GM12878 (cell line): ENCODE data around the gene ABR. TPM values are rescaled to one million over a fixed set of nuclear protein-coding genes. Genes with fewer than 3 reads are reported as not detected.

Source experiments
- BACH1 ChIP-seq: fragments of 450-650 bp; IDR thresholded peaks from 2 replicates; pipeline ENCODE4 v1.6.1; 2017; ENCODE audit warnings: mild to moderate bottlenecking, borderline replicate concordance
- BCL11A ChIP-seq: IDR thresholded peaks from 2 replicates; pipeline ENCODE4 v1.6.1; 2011; ENCODE audit warnings: low read depth, low read length
- DPF2 ChIP-seq: fragments of 450-650 bp; IDR thresholded peaks from 2 replicates; pipeline ENCODE4 v1.6.1; 2017; ENCODE audit warnings: mild to moderate bottlenecking
- ETV6 ChIP-seq, 2 experiments: fragments of 450-650 bp in 1 of 2; IDR thresholded peaks in 1 of 2; conservative IDR thresholded peaks in 1 of 2; 2 replicates each; pipeline ENCODE4 v1.6.1; 2014; ENCODE audit warnings: antibody characterized with exemption in 1 of 2, borderline replicate concordance in 1 of 2, low read depth in 1 of 2, mild to moderate bottlenecking in 1 of 2, moderate library complexity in 1 of 2
- FOXK2 ChIP-seq: fragments of 450-650 bp; IDR thresholded peaks from 2 replicates; pipeline ENCODE4 v1.6.1; 2017; ENCODE audit warnings: mild to moderate bottlenecking, moderate library complexity
- HDGF ChIP-seq: fragments of 450-650 bp; IDR thresholded peaks from 2 replicates; pipeline ENCODE4 v1.6.1; 2016; ENCODE audit warnings: antibody characterized with exemption
- MTA2 ChIP-seq: fragments of 450-650 bp; IDR thresholded peaks from 2 replicates; pipeline ENCODE4 v1.6.1; 2016; ENCODE audit warnings: low read depth, mild to moderate bottlenecking, moderate library complexity
- STAT1 ChIP-seq: fragments of 450-650 bp; conservative IDR thresholded peaks from 2 replicates; pipeline ENCODE4 v1.6.1; 2014; ENCODE audit warnings: antibody characterized with exemption, mild to moderate bottlenecking
- TARDBP ChIP-seq: IDR thresholded peaks from 2 replicates; pipeline ENCODE4 v1.6.1; 2016; ENCODE audit warnings: borderline replicate concordance
- TBL1XR1 ChIP-seq: IDR thresholded peaks from 2 replicates; pipeline ENCODE4 v1.6.1; 2012; ENCODE audit warnings: low read depth, low read length, improper control_type of control experiment
- ZNF384 ChIP-seq: IDR thresholded peaks from 2 replicates; pipeline ENCODE4 v1.6.1; 2012; ENCODE audit warnings: low read depth, mild to moderate bottlenecking, low read length, improper control_type of control experiment, borderline replicate concordance
- ZZZ3 ChIP-seq: IDR thresholded peaks from 2 replicates; pipeline ENCODE4 v1.6.1; 2011; ENCODE audit warnings: low read depth; ENCODE audit not compliant: control insufficient read depth, insufficient read length
- polyA plus RNA-seq, 11 experiments: library from polyadenylated mRNA; depleted of rRNA in 4 of 11; unstranded in 6 of 11; stranded (reverse) in 5 of 11; fragments of >200 nt; fragmentation: Nextera tagmentation in 4 of 11; fragmentation: Illumina TruSeq in 1 of 11; extraction: Ambion mirVana in 4 of 11; extraction: Trizol in 1 of 11; gene quantifications; 1 replicate in 1 of 11; 2 replicates in 10 of 11; pipeline versions ENCODE4 v1.2.1 to v1.2.3, GENCODE V29; 2011 to 2016; ENCODE audit warnings: inconsistent platforms in 2 of 11, missing spikeins in 2 of 11, low read depth in 1 of 11
- total RNA-seq, 4 experiments: library from RNA; depleted of rRNA in 3 of 4; stranded (reverse); fragments of >200 nt in 3 of 4; fragmentation: Illumina TruSeq in 1 of 4; extraction: Trizol in 1 of 4; gene quantifications; 2 replicates each; pipeline versions ENCODE4 v1.2.1 to v1.2.3, GENCODE V29; 2013 to 2021
- TF ChIP-seq, protein P1 (sequence below): IDR thresholded peaks from 2 replicates; pipeline ENCODE4 v1.6.1; 2011; ENCODE audit warnings: borderline replicate concordance, low read depth, mild to moderate bottlenecking, moderate library complexity, low read length; ENCODE audit not compliant: insufficient read depth, poor library complexity, severe bottlenecking
- TF ChIP-seq, protein P2 (sequence below): IDR thresholded peaks from 2 replicates; pipeline ENCODE4 v1.6.1; 2012; ENCODE audit warnings: mild to moderate bottlenecking, low read depth, low read length
- TF ChIP-seq, protein P3 (sequence below): IDR thresholded peaks from 2 replicates; pipeline ENCODE4 v1.6.1; 2011; ENCODE audit warnings: borderline replicate concordance, low read depth, mild to moderate bottlenecking, moderate library complexity, mixed read lengths, low read length; ENCODE audit not compliant: insufficient read depth; ENCODE audit errors: extremely low read length
- TF ChIP-seq, protein P4 (sequence below): IDR thresholded peaks from 2 replicates; pipeline ENCODE4 v1.6.1; 2011; ENCODE audit warnings: low read depth, mild to moderate bottlenecking, low read length, moderate library complexity, borderline replicate concordance; ENCODE audit errors: extremely low read depth
- TF ChIP-seq, protein P5 (sequence below): fragments of 150-350 bp; IDR thresholded peaks from 2 replicates; pipeline ENCODE4 v1.6.1; 2016; ENCODE audit warnings: low read depth, low read length

ABR gene
- total and polyA plus RNA-seq, 10 of the 15 experiments (the other 5 are each of a cell fraction or from before 2014, with no cell fraction given), result 1.4 to 112 (median 30.0) TPM

DNA sequence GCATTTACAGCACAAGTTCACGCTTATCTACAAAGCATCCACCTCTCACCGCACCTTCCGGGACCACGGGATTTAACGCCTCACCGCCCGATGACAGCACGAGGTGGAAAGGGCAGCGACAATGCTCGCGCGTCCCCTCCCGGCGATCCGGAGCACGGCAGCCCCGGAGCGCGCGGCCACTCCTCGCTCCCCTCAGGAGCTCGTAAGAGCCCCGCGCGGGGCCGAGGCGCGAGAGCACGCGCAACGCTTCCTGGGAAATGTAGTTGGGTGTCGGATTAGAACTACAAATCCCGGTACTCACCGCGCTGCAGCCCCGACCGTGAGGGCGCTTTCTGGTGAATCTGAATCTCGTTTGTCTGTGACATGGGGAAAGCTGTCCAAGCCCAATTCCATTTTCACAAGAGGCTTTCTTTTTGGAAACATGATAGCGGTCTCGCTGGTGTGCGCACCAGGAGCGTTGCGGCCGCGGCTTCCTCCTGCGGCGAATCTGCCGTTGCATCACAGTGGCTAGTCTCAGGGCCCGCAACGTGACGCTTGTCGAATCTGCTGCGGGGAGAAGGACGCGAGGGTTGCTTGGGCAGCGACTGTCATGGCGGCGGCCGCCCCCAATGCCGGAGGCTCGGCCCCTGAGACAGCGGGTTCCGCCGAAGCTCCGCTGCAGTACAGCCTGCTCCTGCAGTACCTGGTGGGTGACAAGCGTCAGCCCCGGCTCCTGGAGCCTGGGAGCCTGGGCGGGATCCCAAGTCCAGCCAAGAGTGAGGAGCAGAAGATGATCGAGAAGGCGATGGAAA, 183.0 kb downstream of the ABR start, which contains the start of gene TIMM22 (continued):
- TF ChIP-seq DPF2, result peak; percentile 55; the same call in 1 of the 2 replicates
- no peak for TF ChIP-seq TBL1XR1
- TF ChIP-seq, protein P1, sequence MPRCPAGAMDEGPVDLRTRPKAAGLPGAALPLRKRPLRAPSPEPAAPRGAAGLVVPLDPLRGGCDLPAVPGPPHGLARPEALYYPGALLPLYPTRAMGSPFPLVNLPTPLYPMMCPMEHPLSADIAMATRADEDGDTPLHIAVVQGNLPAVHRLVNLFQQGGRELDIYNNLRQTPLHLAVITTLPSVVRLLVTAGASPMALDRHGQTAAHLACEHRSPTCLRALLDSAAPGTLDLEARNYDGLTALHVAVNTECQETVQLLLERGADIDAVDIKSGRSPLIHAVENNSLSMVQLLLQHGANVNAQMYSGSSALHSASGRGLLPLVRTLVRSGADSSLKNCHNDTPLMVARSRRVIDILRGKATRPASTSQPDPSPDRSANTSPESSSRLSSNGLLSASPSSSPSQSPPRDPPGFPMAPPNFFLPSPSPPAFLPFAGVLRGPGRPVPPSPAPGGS, result peak; percentile 47
- TF ChIP-seq FOXK2, result peak; percentile 77
- TF ChIP-seq MTA2, result no peak
- TF ChIP-seq BACH1, result 0 out of 2 replicates have a peak, but pooled peaks have one; percentile 14
- TF ChIP-seq, protein P2, sequence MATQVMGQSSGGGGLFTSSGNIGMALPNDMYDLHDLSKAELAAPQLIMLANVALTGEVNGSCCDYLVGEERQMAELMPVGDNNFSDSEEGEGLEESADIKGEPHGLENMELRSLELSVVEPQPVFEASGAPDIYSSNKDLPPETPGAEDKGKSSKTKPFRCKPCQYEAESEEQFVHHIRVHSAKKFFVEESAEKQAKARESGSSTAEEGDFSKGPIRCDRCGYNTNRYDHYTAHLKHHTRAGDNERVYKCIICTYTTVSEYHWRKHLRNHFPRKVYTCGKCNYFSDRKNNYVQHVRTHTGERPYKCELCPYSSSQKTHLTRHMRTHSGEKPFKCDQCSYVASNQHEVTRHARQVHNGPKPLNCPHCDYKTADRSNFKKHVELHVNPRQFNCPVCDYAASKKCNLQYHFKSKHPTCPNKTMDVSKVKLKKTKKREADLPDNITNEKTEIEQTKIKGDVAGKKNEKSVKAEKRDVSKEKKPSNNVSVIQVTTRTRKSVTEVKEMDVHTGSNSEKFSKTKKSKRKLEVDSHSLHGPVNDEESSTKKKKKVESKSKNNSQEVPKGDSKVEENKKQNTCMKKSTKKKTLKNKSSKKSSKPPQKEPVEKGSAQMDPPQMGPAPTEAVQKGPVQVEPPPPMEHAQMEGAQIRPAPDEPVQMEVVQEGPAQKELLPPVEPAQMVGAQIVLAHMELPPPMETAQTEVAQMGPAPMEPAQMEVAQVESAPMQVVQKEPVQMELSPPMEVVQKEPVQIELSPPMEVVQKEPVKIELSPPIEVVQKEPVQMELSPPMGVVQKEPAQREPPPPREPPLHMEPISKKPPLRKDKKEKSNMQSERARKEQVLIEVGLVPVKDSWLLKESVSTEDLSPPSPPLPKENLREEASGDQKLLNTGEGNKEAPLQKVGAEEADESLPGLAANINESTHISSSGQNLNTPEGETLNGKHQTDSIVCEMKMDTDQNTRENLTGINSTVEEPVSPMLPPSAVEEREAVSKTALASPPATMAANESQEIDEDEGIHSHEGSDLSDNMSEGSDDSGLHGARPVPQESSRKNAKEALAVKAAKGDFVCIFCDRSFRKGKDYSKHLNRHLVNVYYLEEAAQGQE, result no peak; the same call in 1 of the 2 replicates
- TF ChIP-seq, protein P3, sequence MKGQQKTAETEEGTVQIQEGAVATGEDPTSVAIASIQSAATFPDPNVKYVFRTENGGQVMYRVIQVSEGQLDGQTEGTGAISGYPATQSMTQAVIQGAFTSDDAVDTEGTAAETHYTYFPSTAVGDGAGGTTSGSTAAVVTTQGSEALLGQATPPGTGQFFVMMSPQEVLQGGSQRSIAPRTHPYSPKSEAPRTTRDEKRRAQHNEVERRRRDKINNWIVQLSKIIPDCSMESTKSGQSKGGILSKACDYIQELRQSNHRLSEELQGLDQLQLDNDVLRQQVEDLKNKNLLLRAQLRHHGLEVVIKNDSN, result peak; percentile 94
- TF ChIP-seq BCL11A, result no peak
- TF ChIP-seq ZNF384, result no peak
- TF ChIP-seq HDGF, result no peak
- TF ChIP-seq, protein P4, sequence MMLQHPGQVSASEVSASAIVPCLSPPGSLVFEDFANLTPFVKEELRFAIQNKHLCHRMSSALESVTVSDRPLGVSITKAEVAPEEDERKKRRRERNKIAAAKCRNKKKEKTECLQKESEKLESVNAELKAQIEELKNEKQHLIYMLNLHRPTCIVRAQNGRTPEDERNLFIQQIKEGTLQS, result peak; percentile 51; the same call in 1 of the 2 replicates
- no peak for TF ChIP-seq ZZZ3
- TF ChIP-seq TARDBP, result no peak; the same call in 1 of the 2 replicates
- peak in 1 of 2 experiments; percentile 41; a peak in 1 of 4 replicates for TF ChIP-seq ETV6 (conservative IDR thresholded peaks at IDR 0.05 in 1 of 2, IDR thresholded peaks at IDR 0.05 in 1 of 2; ENCODE audit: borderline replicate concordance in 1 of 2, low read depth in 1 of 2)
- TF ChIP-seq, protein P5, sequence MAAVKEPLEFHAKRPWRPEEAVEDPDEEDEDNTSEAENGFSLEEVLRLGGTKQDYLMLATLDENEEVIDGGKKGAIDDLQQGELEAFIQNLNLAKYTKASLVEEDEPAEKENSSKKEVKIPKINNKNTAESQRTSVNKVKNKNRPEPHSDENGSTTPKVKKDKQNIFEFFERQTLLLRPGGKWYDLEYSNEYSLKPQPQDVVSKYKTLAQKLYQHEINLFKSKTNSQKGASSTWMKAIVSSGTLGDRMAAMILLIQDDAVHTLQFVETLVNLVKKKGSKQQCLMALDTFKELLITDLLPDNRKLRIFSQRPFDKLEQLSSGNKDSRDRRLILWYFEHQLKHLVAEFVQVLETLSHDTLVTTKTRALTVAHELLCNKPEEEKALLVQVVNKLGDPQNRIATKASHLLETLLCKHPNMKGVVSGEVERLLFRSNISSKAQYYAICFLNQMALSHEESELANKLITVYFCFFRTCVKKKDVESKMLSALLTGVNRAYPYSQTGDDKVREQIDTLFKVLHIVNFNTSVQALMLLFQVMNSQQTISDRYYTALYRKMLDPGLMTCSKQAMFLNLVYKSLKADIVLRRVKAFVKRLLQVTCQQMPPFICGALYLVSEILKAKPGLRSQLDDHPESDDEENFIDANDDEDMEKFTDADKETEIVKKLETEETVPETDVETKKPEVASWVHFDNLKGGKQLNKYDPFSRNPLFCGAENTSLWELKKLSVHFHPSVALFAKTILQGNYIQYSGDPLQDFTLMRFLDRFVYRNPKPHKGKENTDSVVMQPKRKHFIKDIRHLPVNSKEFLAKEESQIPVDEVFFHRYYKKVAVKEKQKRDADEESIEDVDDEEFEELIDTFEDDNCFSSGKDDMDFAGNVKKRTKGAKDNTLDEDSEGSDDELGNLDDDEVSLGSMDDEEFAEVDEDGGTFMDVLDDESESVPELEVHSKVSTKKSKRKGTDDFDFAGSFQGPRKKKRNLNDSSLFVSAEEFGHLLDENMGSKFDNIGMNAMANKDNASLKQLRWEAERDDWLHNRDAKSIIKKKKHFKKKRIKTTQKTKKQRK, result no peak
- TF ChIP-seq STAT1, result peak; percentile 83; the same call in 1 of the 2 replicates
